Prostate gland (tissue), 2 donors: ENCODE data around the gene DOK6.

Experiments used
- POLR2A ChIP-seq: fragments of 450-650 bp; IDR thresholded peaks from one replicate; pipeline ENCODE4 v1.6.1; 2016; ENCODE audit warnings: antibody characterized with exemption, mild to moderate bottlenecking
- TF ChIP-seq, protein P1 (sequence below), 4 experiments: fragments of 200-600 bp in 2 of 4; fragments of 450-650 bp in 2 of 4; sonication (generic) in 2 of 4; IDR thresholded peaks; 1 replicate in 3 of 4; 2 replicates in 1 of 4; pipeline ENCODE4 v1.5.1; 2016 to 2019; ENCODE audit warnings: antibody characterized with exemption in 4 of 4, mild to moderate bottlenecking in 2 of 4, moderate library complexity in 2 of 4

DNA sequence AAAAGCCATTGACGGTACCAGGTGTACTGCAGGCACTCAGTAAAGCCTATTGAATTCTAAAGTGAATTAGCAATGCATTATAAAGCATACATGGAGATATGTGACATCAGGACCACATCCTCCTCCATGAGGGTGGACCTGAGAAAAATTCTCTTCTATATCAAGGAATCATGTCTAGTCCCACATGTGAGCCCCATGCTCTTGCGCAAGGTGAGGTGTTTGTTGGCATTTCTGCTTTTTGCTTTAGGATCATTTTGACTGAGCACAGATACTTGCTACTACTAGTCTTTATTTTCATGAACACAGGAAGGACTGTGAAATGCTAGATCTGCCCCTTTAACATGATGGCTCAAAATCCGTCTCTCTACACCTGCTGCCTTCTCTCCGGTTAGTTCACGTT, 363.1 kb downstream of the DOK6 start:
- TF ChIP-seq, protein P1, sequence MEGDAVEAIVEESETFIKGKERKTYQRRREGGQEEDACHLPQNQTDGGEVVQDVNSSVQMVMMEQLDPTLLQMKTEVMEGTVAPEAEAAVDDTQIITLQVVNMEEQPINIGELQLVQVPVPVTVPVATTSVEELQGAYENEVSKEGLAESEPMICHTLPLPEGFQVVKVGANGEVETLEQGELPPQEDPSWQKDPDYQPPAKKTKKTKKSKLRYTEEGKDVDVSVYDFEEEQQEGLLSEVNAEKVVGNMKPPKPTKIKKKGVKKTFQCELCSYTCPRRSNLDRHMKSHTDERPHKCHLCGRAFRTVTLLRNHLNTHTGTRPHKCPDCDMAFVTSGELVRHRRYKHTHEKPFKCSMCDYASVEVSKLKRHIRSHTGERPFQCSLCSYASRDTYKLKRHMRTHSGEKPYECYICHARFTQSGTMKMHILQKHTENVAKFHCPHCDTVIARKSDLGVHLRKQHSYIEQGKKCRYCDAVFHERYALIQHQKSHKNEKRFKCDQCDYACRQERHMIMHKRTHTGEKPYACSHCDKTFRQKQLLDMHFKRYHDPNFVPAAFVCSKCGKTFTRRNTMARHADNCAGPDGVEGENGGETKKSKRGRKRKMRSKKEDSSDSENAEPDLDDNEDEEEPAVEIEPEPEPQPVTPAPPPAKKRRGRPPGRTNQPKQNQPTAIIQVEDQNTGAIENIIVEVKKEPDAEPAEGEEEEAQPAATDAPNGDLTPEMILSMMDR (IDR thresholded peaks at IDR 0.05), result no peak
- no peak for TF ChIP-seq POLR2A
